K562 (cell line): ENCODE results near the gene TUBA4B. TPM values are rescaled to one million over a fixed set of nuclear protein-coding genes. Genes with fewer than 3 reads are reported as not detected.

Experiments
- ATAC-seq: fragments of 200-7000 bp; cut with Tn5 transposase; 3 replicates; pipeline ENCODE4 v1.9.1; 2020; ENCODE audit warnings: moderate library complexity
- BruUV-seq: library from RNA; stranded (reverse); fragments of 400-500 nt; replicated peaks from 2 replicates; lab custom pipeline; 2021; lab: Mats Ljungman, UMichigan
- CTCF ChIA-PET: fragments of 300-600 bp; formaldehyde crosslinking; extraction: SDS; loops from one replicate; lab custom pipeline; 2021; ENCODE audit warnings: low intra/inter-chr PET ratio; lab: Yijun Ruan, JAX
- POLR2A ChIA-PET: fragments of 300-600, 350-650 bp; sonication (Branson Sonifier 250); formaldehyde crosslinking; extraction: SDS; loops from one replicate; lab custom pipeline; 2021; ENCODE audit warnings: antibody characterized with exemption, inconsistent platforms; lab: Yijun Ruan, JAX
- DNase-seq, 4 experiments: peaks; one replicate each; pipeline versions ENCODE4 v3.0.0 to v3.0.0-alpha.2; 2011 to 2018; ENCODE audit warnings: low spot score in 3 of 4, mixed read lengths in 3 of 4; ENCODE audit errors: extremely low read depth in 1 of 4
- FAIRE-seq: peaks from 2 replicates; lab custom pipeline; 2011; peaks lifted over from hg19 to GRCh38; lab: Jason Lieb, UNC
- H2AFZ ChIP-seq: 2 replicates; pipeline ENCODE4 v1.6.0; 2011; ENCODE audit warnings: low read depth, low read length, control low read depth, inconsistent platforms
- H3K27ac ChIP-seq: fragments of 200-600 bp; 3 replicates; pipeline ENCODE4 v1.8.0; 2011; ENCODE audit warnings: low read depth, mild to moderate bottlenecking, control low read depth, inconsistent platforms, low read length, moderate library complexity, mixed read lengths; ENCODE audit errors: extremely low read depth
- H3K27me3 ChIP-seq, 2 experiments: fragments of 300-600 bp in 1 of 2; 2 replicates in 1 of 2; 3 replicates in 1 of 2; pipeline versions ENCODE4 v1.6.0 to v1.8.0; 2011; ENCODE audit warnings: inconsistent platforms in 2 of 2, low read length in 2 of 2, mild to moderate bottlenecking in 1 of 2, mixed read lengths in 1 of 2, moderate library complexity in 1 of 2; ENCODE audit not compliant: control insufficient read depth in 2 of 2, insufficient read depth in 2 of 2
- H3K36me3 ChIP-seq: fragments of 300-600 bp; 3 replicates; pipeline ENCODE4 v1.8.0; 2011; ENCODE audit warnings: mild to moderate bottlenecking, low read length, inconsistent platforms; ENCODE audit not compliant: control insufficient read depth, insufficient read depth
- H3K4me1 ChIP-seq, 2 experiments: fragments of 200-600 bp in 1 of 2; replicated peaks in 1 of 2; 2 replicates in 1 of 2; 3 replicates in 1 of 2; pipeline versions ENCODE4 v1.5.1 to v1.8.0; 2011; ENCODE audit warnings: inconsistent platforms in 2 of 2, low read length in 2 of 2, mild to moderate bottlenecking in 1 of 2, mixed read lengths in 1 of 2, moderate library complexity in 1 of 2; ENCODE audit not compliant: control insufficient read depth in 2 of 2, insufficient read depth in 2 of 2
- H3K4me2 ChIP-seq: 2 replicates; pipeline ENCODE4 v1.6.1; 2011; ENCODE audit warnings: low read length, control low read depth, inconsistent platforms, mixed read lengths; ENCODE audit not compliant: insufficient read depth
- H3K4me3 ChIP-seq: fragments of 200-600 bp; sonication (generic), shearing (Covaris generic); 2 replicates; pipeline ENCODE4 v1.5.1; 2016; ENCODE audit warnings: control low read depth, inconsistent platforms
- H3K79me2 ChIP-seq: fragments of 200-600 bp; 3 replicates; pipeline ENCODE4 v1.8.0; 2011; ENCODE audit warnings: low read length, inconsistent platforms; ENCODE audit not compliant: control insufficient read depth, insufficient read depth
- H3K9ac ChIP-seq, 2 experiments: 2 replicates each; pipeline versions ENCODE4 v1.6.0 to v1.6.1; 2011; ENCODE audit warnings: low read depth in 2 of 2, low read length in 2 of 2, control low read depth in 1 of 2, inconsistent platforms in 1 of 2, mild to moderate bottlenecking in 1 of 2, mixed read lengths in 1 of 2; ENCODE audit not compliant: insufficient read depth in 1 of 2
- H3K9me1 ChIP-seq: one replicate; pipeline ENCODE4 v1.6.0; 2011; ENCODE audit warnings: inconsistent platforms, mild to moderate bottlenecking, low read length, moderate library complexity; ENCODE audit not compliant: control insufficient read depth, insufficient read depth
- H3K9me3 ChIP-seq: replicated peaks from 2 replicates; pipeline ENCODE4 v1.5.1; 2011; ENCODE audit warnings: low read depth, low read length, inconsistent platforms; ENCODE audit not compliant: control insufficient read depth, insufficient read depth
- H4K20me1 ChIP-seq: replicated peaks from 2 replicates; pipeline ENCODE4 v1.6.1; 2011; ENCODE audit warnings: low read length, inconsistent platforms, mixed read lengths; ENCODE audit not compliant: control insufficient read depth, insufficient read depth
- ARID1B ChIP-seq: fragments of 450-650 bp; IDR thresholded peaks from 2 replicates; pipeline ENCODE4 v1.6.1; 2016; ENCODE audit warnings: antibody characterized with exemption, mild to moderate bottlenecking, inconsistent platforms
- C11orf30 ChIP-seq: fragments of 450-650 bp; IDR thresholded peaks from 2 replicates; pipeline ENCODE4 v1.6.1; 2016; ENCODE audit warnings: low read depth, mild to moderate bottlenecking
- CBX1 ChIP-seq: sonication (generic); IDR thresholded peaks from 2 replicates; pipeline ENCODE4 v1.6.1; 2016; ENCODE audit warnings: antibody characterized with exemption, low read depth, mild to moderate bottlenecking
- ELF4 ChIP-seq: fragments of 450-650 bp; formaldehyde crosslinking; IDR thresholded peaks from 2 replicates; pipeline ENCODE4 v1.4.0; 2022; ENCODE audit warnings: missing genetic modification characterization
- MTA1 ChIP-seq: fragments of 450-650 bp; IDR thresholded peaks from 2 replicates; pipeline ENCODE4 v1.6.1; 2017; ENCODE audit warnings: borderline replicate concordance
- PHF8 ChIP-seq: fragments of 200-600 bp; sonication (generic); IDR thresholded peaks from 2 replicates; pipeline ENCODE4 v1.6.1; 2012; ENCODE audit warnings: mixed run types, mild to moderate bottlenecking, inconsistent platforms, low read length, moderate library complexity, borderline replicate concordance
- POU5F1 ChIP-seq: fragments of 150-350 bp; IDR thresholded peaks from 2 replicates; pipeline ENCODE4 v1.6.1; 2014; ENCODE audit warnings: borderline replicate concordance, low read length, low read depth, mild to moderate bottlenecking; ENCODE audit not compliant: partially characterized antibody
- RAD51 ChIP-seq: fragments of 450-650 bp; IDR thresholded peaks from 2 replicates; pipeline ENCODE4 v1.7.1; 2016; ENCODE audit warnings: low read depth, mild to moderate bottlenecking, borderline replicate concordance
- SNRNP70 ChIP-seq: fragments of 200-400 bp; formaldehyde crosslinking; optimal IDR thresholded peaks from 2 replicates; pipeline ENCODE3; 2017; ENCODE audit warnings: low read depth, low read length
- SP2 ChIP-seq: IDR thresholded peaks from 2 replicates; pipeline ENCODE4 v1.6.1; 2011; ENCODE audit warnings: mild to moderate bottlenecking, low read depth, low read length, moderate library complexity; ENCODE audit not compliant: poor library complexity, severe bottlenecking; ENCODE audit errors: extremely low read depth
- ZNF143 ChIP-seq: sonication (generic); formaldehyde crosslinking; IDR thresholded peaks from 2 replicates; pipeline ENCODE4 v1.9.0; 2022; ENCODE audit warnings: mild to moderate bottlenecking, missing genetic modification reagents
- ZNF347 ChIP-seq: fragments of 450-650 bp; formaldehyde crosslinking; IDR thresholded peaks from 2 replicates; pipeline ENCODE4 v1.4.0; 2020; ENCODE audit warnings: low read depth, mild to moderate bottlenecking, moderate library complexity
- ZNF583 ChIP-seq: fragments of 250-450 bp; sonication (Bioruptor Pico); IDR thresholded peaks from 2 replicates; pipeline ENCODE4 v1.4.0; 2020
- WGBS: fragments of 100-300 bp; shearing (Covaris generic); methylation state at CpG from one replicate; pipeline ENCODE4 v1.1.6; 2016; ENCODE audit warnings: low coverage, mixed read lengths; ENCODE audit not compliant: insufficient coverage; ENCODE audit errors: missing lambda C conversion rate; 5-methylcytosine and 5-hydroxymethylcytosine counted together
- in situ Hi-C: fragments of 300-500 bp; cut with MboI; formaldehyde crosslinking; loops from 4 replicates; pipeline ENCODE4 v1.15.0; 2018; ENCODE audit warnings: inconsistent platforms, mixed read lengths
- intact Hi-C: fragments of 100-400 bp; cut with micrococcal nuclease; formaldehyde crosslinking; loops from 2 replicates; pipeline ENCODE4 v1.14.2; 2022
- polyA plus RNA-seq, 8 experiments: library from polyadenylated mRNA; depleted of rRNA in 4 of 8; stranded (reverse) in 5 of 8; unstranded in 3 of 8; fragments of >200 nt; fragmentation: Nextera tagmentation in 2 of 8; fragmentation: Illumina TruSeq in 1 of 8; extraction: Ambion mirVana in 2 of 8; extraction: Trizol in 1 of 8; gene quantifications; 2 replicates each; pipeline versions ENCODE4 v1.2.1 to v1.2.3, GENCODE V29; 2011 to 2014; ENCODE audit warnings: inconsistent platforms in 1 of 8, missing spikeins in 1 of 8
- total RNA-seq, 7 experiments: library from RNA; depleted of rRNA in 6 of 7; stranded (reverse); fragments of >200 nt in 6 of 7; fragmentation: Illumina TruSeq in 2 of 7; extraction: Trizol in 2 of 7; gene quantifications; 2 replicates each; pipeline versions ENCODE4 v1.2.1 to v1.2.3, GENCODE V29; 2011 to 2021; ENCODE audit warnings: low replicate concordance in 1 of 7
- TF ChIP-seq, protein P1 (sequence below): fragments of 250-450 bp; sonication (Bioruptor Pico); IDR thresholded peaks from 2 replicates; pipeline ENCODE4 v1.8.0; 2021; ENCODE audit warnings: moderate library complexity, mild to moderate bottlenecking, inconsistent platforms

TUBA4B gene
- total and polyA plus RNA-seq, 9 of the 15 experiments (the other 6 are each of a cell fraction or from before 2014, with no cell fraction given): 0.04 TPM; not detected in 8

DNA sequence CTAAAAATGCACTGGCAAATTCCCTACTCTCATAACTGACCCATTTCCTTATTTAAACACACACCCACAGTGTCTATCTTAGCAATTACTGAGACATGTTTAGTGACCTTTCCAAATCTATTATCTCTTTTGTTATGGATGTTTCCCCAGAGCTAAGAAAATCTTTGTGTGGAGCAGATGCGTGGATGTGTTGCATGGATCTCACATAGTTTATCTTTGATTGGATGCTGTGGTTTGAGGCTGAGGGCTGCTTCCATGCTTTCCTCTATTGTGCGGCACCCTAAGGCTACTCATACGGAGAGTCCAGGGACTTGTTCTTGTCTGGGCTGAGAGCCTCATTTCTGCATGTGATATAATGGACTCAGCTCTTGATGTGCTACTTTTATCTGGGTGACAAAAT is 18.7 kb upstream of the TUBA4B start (continued):
- TF ChIP-seq RAD51: no peak
- TF ChIP-seq, all 486 proteins: peak for 0

DNA sequence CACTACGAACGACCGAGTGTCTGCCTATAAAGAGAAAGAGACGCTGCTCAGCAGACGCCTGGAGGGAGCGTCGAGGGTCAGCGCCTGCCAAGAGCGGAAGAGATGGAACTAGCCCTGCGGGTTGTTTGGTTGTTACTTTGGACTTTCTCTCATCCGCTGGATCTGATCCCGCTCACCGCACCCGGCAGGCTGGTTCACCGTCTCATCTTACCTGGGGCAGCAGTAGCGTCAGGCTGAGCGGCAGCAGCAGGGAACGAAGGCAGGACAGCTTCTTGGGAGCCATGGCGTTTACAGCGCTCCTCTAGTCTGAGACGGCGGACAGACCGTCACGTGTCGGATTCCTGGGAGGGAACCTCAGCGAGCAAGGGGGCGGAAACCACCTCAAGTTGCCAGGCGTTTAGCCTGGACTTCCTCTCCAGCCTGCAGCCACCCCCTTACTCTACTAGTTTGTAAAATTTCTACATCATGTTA is 9.7 kb upstream of the TUBA4B start:
- no peak for FAIRE-seq
- H3K9me1 ChIP-seq: no peaks in the 10 kb centered on the region
- no peak overlapping the region for H3K27ac ChIP-seq
- WGBS: 75% methylated on average over 14 of the region's 28 CpGs
- CTCF ChIA-PET: no interaction called here
- no TSS peak for BruUV-seq
- no peak for TF ChIP-seq MTA1
- TF ChIP-seq ELF4 (CRISPR knock-in tag): no peak
- no peak for TF ChIP-seq SP2
- TF ChIP-seq CBX1: no peak
- TF ChIP-seq POU5F1: no peak
- no peak for TF ChIP-seq ZNF143
- no peak for TF ChIP-seq ZNF347 (CRISPR knock-in tag)
- no peak for TF ChIP-seq ARID1B
- TF ChIP-seq C11orf30: no peak
- no peak for TF ChIP-seq ZNF583 (CRISPR knock-in tag)
- TF ChIP-seq SNRNP70: no peak
- TF ChIP-seq, protein P1, sequence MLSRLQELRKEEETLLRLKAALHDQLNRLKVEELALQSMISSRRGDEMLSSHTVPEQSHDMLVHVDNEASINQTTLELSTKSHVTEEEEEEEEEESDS (CRISPR knock-in tag): no peak
- TF ChIP-seq PHF8: no peak
- DNase-seq: no peak
- H2AFZ ChIP-seq: no peak overlapping the region
- no peaks in the 10 kb centered on the region for H3K27me3 ChIP-seq
- H3K4me2 ChIP-seq: no peak overlapping the region
- POLR2A ChIA-PET: no interaction called here
- H4K20me1 ChIP-seq: no peaks in the 10 kb centered on the region
- intact Hi-C loops: no loop called here
- no peaks in the 10 kb centered on the region for H3K9me3 ChIP-seq
- H3K4me1 ChIP-seq: peaks cover 14 to 23% of the 10 kb centered on the region in 2 experiments; a peak in 4 of 5 replicates
- no peak for ATAC-seq
- 0 out of 4 replicates have a peak overlapping the region, but pooled peaks of 1 of the 2 experiments have one; percentile 14 for H3K9ac ChIP-seq
- in situ Hi-C loops: no loop called here
- H3K4me3 ChIP-seq: no peak overlapping the region
- H3K36me3 ChIP-seq: peaks cover 19% of the 10 kb centered on the region
- peaks cover 17% of the 10 kb centered on the region for H3K79me2 ChIP-seq
